ENCODE results near the gene TMEM117. TPM values are rescaled to one million over a fixed set of nuclear protein-coding genes. Genes with fewer than 3 reads are reported as not detected.

The TMEM117 gene
- polyA plus RNA-seq, 1 experiment = 4.3 TPM

DNA sequence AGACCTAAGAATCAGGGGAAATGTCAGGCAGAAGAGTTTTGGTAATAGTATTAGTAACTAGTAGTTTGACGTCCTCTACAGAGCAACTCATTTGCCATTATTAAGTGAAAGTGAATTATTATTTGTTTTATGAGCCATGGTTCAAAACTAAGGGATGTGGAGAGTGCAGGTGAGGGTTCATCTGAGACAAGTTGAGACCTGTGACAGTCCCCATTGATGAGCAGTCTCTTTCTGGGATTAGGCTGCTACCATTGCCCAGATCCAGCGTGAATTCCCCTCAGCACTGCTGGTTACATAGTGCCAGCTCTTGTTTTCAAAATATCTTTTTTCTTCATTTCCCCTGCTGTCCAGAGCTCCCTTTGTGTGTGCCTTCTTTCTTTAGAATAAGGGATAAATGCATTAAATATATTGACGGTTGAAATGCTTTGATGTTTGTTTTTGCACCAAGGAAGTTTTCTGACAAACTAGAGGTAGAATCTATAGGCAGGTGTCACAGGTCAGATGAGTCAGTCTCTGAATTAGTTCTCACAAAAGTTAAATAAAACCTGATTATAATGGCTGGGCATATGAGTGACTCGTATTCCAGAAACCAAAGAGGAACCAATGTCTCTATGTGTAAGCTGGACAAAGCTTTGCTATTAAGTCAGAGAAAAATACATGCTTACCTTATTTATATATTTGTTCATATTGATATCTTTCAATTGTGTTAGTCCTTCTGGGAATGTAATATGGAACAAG is 381.4 kb downstream of the TMEM117 start:
- no peak for DNase-seq (ENCODE audit: low read depth)
- Histone ChIP-seq H3K36me3 (ENCODE audit: control insufficient read depth, insufficient read depth, low read length) (no peaks in the 10 kb centered on the region), H3K4me3 (ENCODE audit: low read depth, low read length) (no peak overlapping the region), H3K27me3 (ENCODE audit: control insufficient read depth, insufficient read depth, low read length) (no peaks in the 10 kb centered on the region)
- POLR2A ChIA-PET = no interaction called here
- TF ChIP-seq, protein P1, sequence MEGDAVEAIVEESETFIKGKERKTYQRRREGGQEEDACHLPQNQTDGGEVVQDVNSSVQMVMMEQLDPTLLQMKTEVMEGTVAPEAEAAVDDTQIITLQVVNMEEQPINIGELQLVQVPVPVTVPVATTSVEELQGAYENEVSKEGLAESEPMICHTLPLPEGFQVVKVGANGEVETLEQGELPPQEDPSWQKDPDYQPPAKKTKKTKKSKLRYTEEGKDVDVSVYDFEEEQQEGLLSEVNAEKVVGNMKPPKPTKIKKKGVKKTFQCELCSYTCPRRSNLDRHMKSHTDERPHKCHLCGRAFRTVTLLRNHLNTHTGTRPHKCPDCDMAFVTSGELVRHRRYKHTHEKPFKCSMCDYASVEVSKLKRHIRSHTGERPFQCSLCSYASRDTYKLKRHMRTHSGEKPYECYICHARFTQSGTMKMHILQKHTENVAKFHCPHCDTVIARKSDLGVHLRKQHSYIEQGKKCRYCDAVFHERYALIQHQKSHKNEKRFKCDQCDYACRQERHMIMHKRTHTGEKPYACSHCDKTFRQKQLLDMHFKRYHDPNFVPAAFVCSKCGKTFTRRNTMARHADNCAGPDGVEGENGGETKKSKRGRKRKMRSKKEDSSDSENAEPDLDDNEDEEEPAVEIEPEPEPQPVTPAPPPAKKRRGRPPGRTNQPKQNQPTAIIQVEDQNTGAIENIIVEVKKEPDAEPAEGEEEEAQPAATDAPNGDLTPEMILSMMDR (IDR thresholded peaks at IDR 0.05; ENCODE audit: insufficient read depth, low read depth, low read length) = no peak
- CTCF ChIA-PET = no interaction called here

DNA sequence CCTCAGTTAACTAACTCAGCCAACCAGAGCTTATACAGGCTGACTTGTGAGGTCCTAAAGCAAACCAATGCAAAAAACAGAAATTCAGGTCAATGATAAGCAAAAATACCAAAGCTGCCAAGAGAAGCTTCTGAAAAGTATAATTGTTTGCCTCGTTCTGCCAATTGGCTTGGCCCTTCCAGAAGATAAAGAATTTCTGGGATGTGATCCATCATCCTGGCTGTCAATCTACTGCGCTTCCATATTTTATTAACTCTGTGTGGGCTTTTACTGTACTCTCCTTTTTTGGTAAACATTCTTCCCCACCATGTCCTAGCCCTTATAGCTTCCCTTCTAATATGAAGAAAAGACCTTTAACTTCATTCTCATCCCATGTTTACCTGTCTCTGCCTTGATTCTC is 387.9 kb downstream of the TMEM117 start:
- POLR2A ChIA-PET = no interaction called here
- CTCF ChIA-PET = no interaction called here
- TF ChIP-seq, protein P1 (IDR thresholded peaks at IDR 0.05; ENCODE audit: insufficient read depth, low read depth, low read length) = no peak
- Histone ChIP-seq H3K4me3 (ENCODE audit: low read depth, low read length) (no peak overlapping the region), H3K27me3 (ENCODE audit: control insufficient read depth, insufficient read depth, low read length) (no peaks in the 10 kb centered on the region), H3K36me3 (ENCODE audit: control insufficient read depth, insufficient read depth, low read length) (no peaks in the 10 kb centered on the region)
- no peak for DNase-seq (ENCODE audit: low read depth)

DNA sequence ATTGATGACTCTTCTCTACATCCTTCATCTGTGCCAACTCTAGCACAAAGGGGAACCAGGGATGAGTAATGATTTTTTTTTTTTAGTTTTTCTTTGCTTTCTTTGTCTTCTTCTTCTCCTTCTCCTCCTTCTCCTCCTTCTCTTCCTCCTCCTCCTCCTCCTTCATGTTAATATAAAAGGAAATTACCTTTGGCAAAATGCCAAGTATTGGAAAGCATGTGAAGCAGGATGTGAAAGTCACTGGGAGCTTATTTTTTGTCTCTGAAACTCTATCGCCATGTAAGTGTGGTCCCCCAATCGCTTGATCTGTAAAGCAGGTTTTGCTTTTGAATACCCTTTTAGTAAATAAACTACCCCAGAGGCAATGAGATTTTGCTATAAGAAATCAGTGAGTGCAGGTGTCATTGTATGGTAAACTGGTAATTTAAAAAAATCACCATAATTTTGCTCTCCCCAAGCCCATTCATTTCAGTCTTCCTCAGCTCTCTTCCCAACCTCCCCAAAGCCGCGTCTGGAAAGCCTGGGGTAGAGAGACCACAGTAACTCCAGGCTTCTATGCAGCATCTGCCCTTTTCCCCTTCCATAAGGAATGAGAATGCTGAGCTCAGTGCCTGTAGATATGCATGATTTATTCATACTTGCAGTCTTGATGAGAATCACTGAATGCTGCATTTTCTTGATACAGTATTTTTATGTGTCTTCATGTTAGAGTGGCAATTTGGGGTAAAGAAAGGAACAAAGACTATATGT is 388.7 kb downstream of the TMEM117 start:
- POLR2A ChIA-PET = no interaction called here
- CTCF ChIA-PET = no interaction called here
- TF ChIP-seq, protein P1 (IDR thresholded peaks at IDR 0.05; ENCODE audit: insufficient read depth, low read depth, low read length) = no peak
- Histone ChIP-seq H3K4me3 (ENCODE audit: low read depth, low read length) (no peak overlapping the region), H3K27me3 (ENCODE audit: control insufficient read depth, insufficient read depth, low read length) (no peaks in the 10 kb centered on the region), H3K36me3 (ENCODE audit: control insufficient read depth, insufficient read depth, low read length) (no peaks in the 10 kb centered on the region)
- no peak for DNase-seq (ENCODE audit: low read depth)

DNA sequence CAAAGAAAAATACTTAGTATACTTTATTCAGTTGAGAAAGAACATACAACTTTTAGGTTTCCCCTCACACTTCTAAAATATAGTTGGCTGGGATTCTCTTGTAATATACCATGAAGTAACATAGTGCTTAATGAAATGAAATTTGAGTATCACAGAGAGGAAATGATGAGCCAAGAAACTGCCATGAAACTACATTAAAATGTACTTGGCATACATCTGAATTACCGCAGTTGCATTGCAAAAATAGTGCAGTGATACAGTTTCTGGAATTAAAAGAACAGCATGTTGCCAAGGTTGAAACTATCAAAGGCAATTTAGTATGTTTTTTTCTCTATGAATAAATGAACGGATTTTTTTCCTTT is 389.2 kb downstream of the TMEM117 start:
- POLR2A ChIA-PET = no interaction called here
- Histone ChIP-seq H3K36me3 (ENCODE audit: control insufficient read depth, insufficient read depth, low read length) (no peaks in the 10 kb centered on the region), H3K27me3 (ENCODE audit: control insufficient read depth, insufficient read depth, low read length) (no peaks in the 10 kb centered on the region), H3K4me3 (ENCODE audit: low read depth, low read length) (no peak overlapping the region)
- CTCF ChIA-PET = no interaction called here
- DNase-seq (ENCODE audit: low read depth) = no peak
- TF ChIP-seq, protein P1 (IDR thresholded peaks at IDR 0.05; ENCODE audit: insufficient read depth, low read depth, low read length) = no peak

DNA sequence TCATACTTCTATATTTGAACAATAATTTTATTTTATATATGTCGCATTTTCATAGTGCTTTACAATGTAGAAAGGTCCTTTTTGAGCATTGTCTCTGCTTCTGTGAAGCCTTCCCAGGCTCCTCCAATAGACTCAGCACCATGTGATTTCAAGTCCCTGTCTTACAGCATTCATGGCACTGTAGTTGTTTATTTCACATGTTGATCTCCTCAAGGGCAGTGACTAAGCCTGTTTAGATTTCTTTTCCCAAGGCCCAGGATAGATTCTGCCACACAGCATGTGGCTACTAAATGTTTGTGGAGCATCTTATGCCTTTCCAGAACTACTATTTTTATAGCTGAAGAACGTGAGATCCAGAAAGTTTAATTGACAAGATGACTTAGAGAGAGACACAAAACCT is 391.7 kb downstream of the TMEM117 start:
- DNase-seq (ENCODE audit: low read depth) = no peak
- Histone ChIP-seq H3K36me3 (ENCODE audit: control insufficient read depth, insufficient read depth, low read length) (no peaks in the 10 kb centered on the region), H3K4me3 (ENCODE audit: low read depth, low read length) (no peak overlapping the region), H3K27me3 (ENCODE audit: control insufficient read depth, insufficient read depth, low read length) (no peaks in the 10 kb centered on the region)
- ChIA-PET CTCF (no interaction called here), POLR2A (no interaction called here)
- TF ChIP-seq, protein P1 (IDR thresholded peaks at IDR 0.05; ENCODE audit: insufficient read depth, low read depth, low read length) = no peak
